Immature natural killer cell (primary cell): ENCODE results near the gene GDF7. TPM values are rescaled to one million over a fixed set of nuclear protein-coding genes. Genes with fewer than 3 reads are reported as not detected.

ENCODE experiments used
- DNase-seq, 3 donors: peaks; one replicate each; pipeline ENCODE4 v3.0.0; 2022; ENCODE audit warnings: mixed read lengths in 1 of 3
- H3K27ac Mint-ChIP-seq, 6 donors: one replicate each; pipeline ENCODE4 v1.8.0; 2020; ENCODE audit warnings: mixed read lengths in 6 of 6, mild to moderate bottlenecking in 5 of 6, inconsistent platforms in 4 of 6, moderate library complexity in 3 of 6
- H3K27me3 Mint-ChIP-seq, 3 donors: one replicate each; pipeline ENCODE4 v1.8.0; 2020 to 2021; ENCODE audit warnings: low read depth in 3 of 3, mild to moderate bottlenecking in 3 of 3, mixed read lengths in 3 of 3, moderate library complexity in 3 of 3, inconsistent platforms in 1 of 3
- H3K36me3 Mint-ChIP-seq, 3 donors: one replicate each; pipeline ENCODE4 v1.8.0; 2020; ENCODE audit warnings: mixed read lengths in 3 of 3, inconsistent platforms in 2 of 3, mild to moderate bottlenecking in 2 of 3
- H3K4me1 Mint-ChIP-seq, 2 donors: one replicate each; pipeline ENCODE4 v1.8.0; 2020; ENCODE audit warnings: inconsistent platforms in 2 of 2, mild to moderate bottlenecking in 2 of 2, mixed read lengths in 2 of 2, moderate library complexity in 1 of 2
- H3K4me3 Mint-ChIP-seq, 5 donors: one replicate each; pipeline ENCODE4 v1.8.0; 2020; ENCODE audit warnings: mild to moderate bottlenecking in 5 of 5, mixed read lengths in 5 of 5, inconsistent platforms in 3 of 5, moderate library complexity in 3 of 5
- H3K9me3 Mint-ChIP-seq, 6 donors: one replicate each; pipeline ENCODE4 v1.8.0; 2020; ENCODE audit warnings: mild to moderate bottlenecking in 6 of 6, mixed read lengths in 6 of 6, inconsistent platforms in 4 of 6, moderate library complexity in 3 of 6
- polyA plus RNA-seq, 3 donors: library from polyadenylated mRNA; unstranded; fragments of 300-500 nt; fragmentation: Illumina TruSeq; gene quantifications; one replicate each; pipeline ENCODE4 v1.2.3, GENCODE V29; 2021

The GDF7 gene
- polyA plus RNA-seq, 3 donors from 2014 or later = not detected

GRCh38 chr2:20672201-20672951, 5.4 kb downstream of the GDF7 start:
- Mint-ChIP-seq H3K9me3 (no peaks in the 10 kb centered on the region), H3K4me3 (peak overlapping the region in 1 of 5 donors; percentile 35), H3K27ac (no peak overlapping the region), H3K4me1 (peaks cover 0 to 3% of the 10 kb centered on the region in 2 donors), H3K27me3 (peaks cover 22 to 41% (median 27%) of the 10 kb centered on the region in 3 donors), H3K36me3 (no peaks in the 10 kb centered on the region)
- DNase-seq = no peak

GRCh38 chr2:20673686-20674308, 6.9 kb downstream of the GDF7 start:
- Mint-ChIP-seq H3K9me3 (no peaks in the 10 kb centered on the region), H3K4me1 (no peaks in the 10 kb centered on the region), H3K27ac (no peak overlapping the region), H3K4me3 (no peak overlapping the region), H3K27me3 (peaks cover 20 to 34% (median 20%) of the 10 kb centered on the region in 3 donors), H3K36me3 (no peaks in the 10 kb centered on the region)
- no peak for DNase-seq

- Mint-ChIP-seq H3K4me3 (no peak overlapping the region), H3K27me3 (peaks cover 20 to 30% (median 20%) of the 10 kb centered on the region in 3 donors), H3K9me3 (no peaks in the 10 kb centered on the region), H3K36me3 (no peaks in the 10 kb centered on the region), H3K4me1 (no peaks in the 10 kb centered on the region), H3K27ac (no peak overlapping the region)
- DNase-seq = no peak
Observed at GRCh38 chr2:20674309-20674965, 7.5 kb downstream of the GDF7 start.

- H3K27ac Mint-ChIP-seq = no peak overlapping the region
Observed at GRCh38 chr2:20674974-20675679, 8.2 kb downstream of the GDF7 start.

GRCh38 chr2:20675701-20676352, 8.9 kb downstream of the GDF7 start:
- H3K27me3 Mint-ChIP-seq = peaks cover 10 to 25% (median 20%) of the 10 kb centered on the region in 3 donors
- H3K4me1 Mint-ChIP-seq = no peaks in the 10 kb centered on the region
- no peak overlapping the region for H3K4me3 Mint-ChIP-seq
- H3K27ac Mint-ChIP-seq = no peak overlapping the region
- no peaks in the 10 kb centered on the region for H3K9me3 Mint-ChIP-seq
- peaks cover 0 to 2% (median 0%) of the 10 kb centered on the region in 3 donors for H3K36me3 Mint-ChIP-seq
- no peak for DNase-seq

More at GRCh38 chr2:20674974-20675679, 8.2 kb downstream of the GDF7 start:
- H3K27me3 Mint-ChIP-seq = peaks cover 13 to 25% (median 20%) of the 10 kb centered on the region in 3 donors
- H3K9me3 Mint-ChIP-seq = no peaks in the 10 kb centered on the region
- no peaks in the 10 kb centered on the region for H3K36me3 Mint-ChIP-seq
- no peak for DNase-seq
- H3K4me3 Mint-ChIP-seq = no peak overlapping the region
- H3K4me1 Mint-ChIP-seq = no peaks in the 10 kb centered on the region

GRCh38 chr2:20676353-20677215, 9.6 kb downstream of the GDF7 start:
- peaks cover 7 to 23% (median 17%) of the 10 kb centered on the region in 3 donors for H3K27me3 Mint-ChIP-seq
- H3K4me3 Mint-ChIP-seq = no peak overlapping the region
- no peaks in the 10 kb centered on the region for H3K9me3 Mint-ChIP-seq
- H3K4me1 Mint-ChIP-seq = no peaks in the 10 kb centered on the region
- peaks cover 0 to 9% (median 4%) of the 10 kb centered on the region in 3 donors for H3K36me3 Mint-ChIP-seq
- DNase-seq = no peak
- H3K27ac Mint-ChIP-seq = peak overlapping the region in 1 of 6 donors; percentile 11

GRCh38 chr2:20677301-20678085, 10.5 kb downstream of the GDF7 start:
- DNase-seq = no peak
- peaks cover 0 to 16% (median 6%) of the 10 kb centered on the region in 3 donors for H3K36me3 Mint-ChIP-seq
- no peaks in the 10 kb centered on the region for H3K9me3 Mint-ChIP-seq
- H3K27me3 Mint-ChIP-seq = peaks cover 5 to 15% (median 11%) of the 10 kb centered on the region in 3 donors
- no peak overlapping the region for H3K4me3 Mint-ChIP-seq
- H3K4me1 Mint-ChIP-seq = peaks cover 0 to 4% of the 10 kb centered on the region in 2 donors
- H3K27ac Mint-ChIP-seq = no peak overlapping the region

GRCh38 chr2:20678086-20678395, 11.1 kb downstream of the GDF7 start:
- H3K4me3 Mint-ChIP-seq = no peak overlapping the region
- peaks cover 2 to 10% (median 7%) of the 10 kb centered on the region in 3 donors for H3K27me3 Mint-ChIP-seq
- no peak overlapping the region for H3K27ac Mint-ChIP-seq
- peaks cover 0 to 10% of the 10 kb centered on the region in 2 donors for H3K4me1 Mint-ChIP-seq
- no peaks in the 10 kb centered on the region for H3K9me3 Mint-ChIP-seq
- H3K36me3 Mint-ChIP-seq = peaks cover 0 to 21% (median 9%) of the 10 kb centered on the region in 3 donors
- no peak for DNase-seq

GRCh38 chr2:20678780-20679179, 11.8 kb downstream of the GDF7 start:
- H3K4me3 Mint-ChIP-seq = no peak overlapping the region
- H3K9me3 Mint-ChIP-seq = no peaks in the 10 kb centered on the region
- no peak for DNase-seq
- H3K27me3 Mint-ChIP-seq = peaks cover 2 to 5% (median 2%) of the 10 kb centered on the region in 3 donors
- peaks cover 0 to 10% of the 10 kb centered on the region in 2 donors for H3K4me1 Mint-ChIP-seq
- peaks cover 0 to 28% (median 11%) of the 10 kb centered on the region in 3 donors for H3K36me3 Mint-ChIP-seq
- no peak overlapping the region for H3K27ac Mint-ChIP-seq

- Mint-ChIP-seq H3K27me3 (peaks cover 0 to 2% (median 0%) of the 10 kb centered on the region in 3 donors), H3K27ac (no peak overlapping the region), H3K4me3 (no peak overlapping the region), H3K9me3 (no peaks in the 10 kb centered on the region), H3K36me3 (peaks cover 3 to 42% (median 17%) of the 10 kb centered on the region in 3 donors), H3K4me1 (peaks cover 0 to 10% of the 10 kb centered on the region in 2 donors)
- DNase-seq = no peak
Observed at GRCh38 chr2:20680744-20681375, 13.9 kb downstream of the GDF7 start.

GRCh38 chr2:20682167-20682920, 15.4 kb downstream of the GDF7 start:
- peaks cover 0 to 10% of the 10 kb centered on the region in 2 donors for H3K4me1 Mint-ChIP-seq
- peak overlapping the region in 1 of 6 donors; percentile 56 for H3K27ac Mint-ChIP-seq
- H3K27me3 Mint-ChIP-seq = peaks cover 0 to 2% (median 0%) of the 10 kb centered on the region in 3 donors
- no peak overlapping the region for H3K4me3 Mint-ChIP-seq
- no peak for DNase-seq
- no peaks in the 10 kb centered on the region for H3K9me3 Mint-ChIP-seq
- peaks cover 13 to 57% (median 21%) of the 10 kb centered on the region in 3 donors for H3K36me3 Mint-ChIP-seq
